ENCODE data around the gene ALS2CL.
"Not testable (repeated sequence)": the region's sequence is repeated elsewhere in the genome, so short reads cannot be mapped to it uniquely, and the experiment has no call there.

Gene ALS2CL

GRCh38 chr3:46714728-46715506, 21.4 kb upstream of the ALS2CL start:
- no peak for DNase-seq

GRCh38 chr3:46713898-46714552, 20.5 kb upstream of the ALS2CL start:
- DNase-seq = no peak

- no peak for DNase-seq
Observed at GRCh38 chr3:46713050-46713897, 19.8 kb upstream of the ALS2CL start.

- DNase-seq = no peak
Observed at GRCh38 chr3:46712191-46713049, 18.9 kb upstream of the ALS2CL start.

GRCh38 chr3:46711760-46712159, 18.3 kb upstream of the ALS2CL start:
- no peak for DNase-seq

- no peak for DNase-seq
Observed at GRCh38 chr3:46711305-46711704, 17.8 kb upstream of the ALS2CL start.

GRCh38 chr3:46710671-46711295, 17.3 kb upstream of the ALS2CL start:
- no peak for DNase-seq

GRCh38 chr3:46710229-46710628, 16.8 kb upstream of the ALS2CL start:
- no peak for DNase-seq

GRCh38 chr3:46709721-46710120, 16.2 kb upstream of the ALS2CL start:
- DNase-seq = no peak

- no peak for DNase-seq
Observed at GRCh38 chr3:46709157-46709654, 15.7 kb upstream of the ALS2CL start.

- DNase-seq = no peak
Observed at GRCh38 chr3:46708401-46709156, 15.1 kb upstream of the ALS2CL start.

- DNase-seq = no peak
Observed at GRCh38 chr3:46707601-46708011, 14.1 kb upstream of the ALS2CL start.

- no peak for DNase-seq
Observed at GRCh38 chr3:46706771-46707582, 13.5 kb upstream of the ALS2CL start.

- no peak for DNase-seq
Observed at GRCh38 chr3:46705751-46706552, 12.5 kb upstream of the ALS2CL start.

GRCh38 chr3:46705022-46705530, 11.6 kb upstream of the ALS2CL start:
- DNase-seq = peak; percentile 65

- not testable (repeated sequence) for DNase-seq
Observed at GRCh38 chr3:46704346-46704745, 10.9 kb upstream of the ALS2CL start.

GRCh38 chr3:46703013-46703520, 9.6 kb upstream of the ALS2CL start:
- no peak for DNase-seq

- DNase-seq = no peak
Observed at GRCh38 chr3:46702246-46703012, 8.9 kb upstream of the ALS2CL start.
